HG03097 (cell line): ENCODE data around the gene COX7B2.

Experiments
- ATAC-seq: cut with Tn5 transposase; IDR thresholded peaks from one replicate; pipeline ENCODE4 v1.9.1; 2021; ENCODE audit not compliant: unreplicated experiment, low FRiP score

Gene COX7B2

GRCh38 chr4:46765465-46765864 lies 143.6 kb downstream of the COX7B2 start:
- ATAC-seq: no peak

- no peak for ATAC-seq
These were observed 179.0 kb downstream of the COX7B2 start for GRCh38 chr4:46730075-46730474.

- no peak for ATAC-seq
These were observed 189.0 kb downstream of the COX7B2 start for GRCh38 chr4:46720055-46720454.

GRCh38 chr4:46717950-46718349 lies 191.1 kb downstream of the COX7B2 start:
- no peak for ATAC-seq

- ATAC-seq: no peak
These were observed 193.6 kb downstream of the COX7B2 start for GRCh38 chr4:46715468-46715867.

GRCh38 chr4:46698891-46699290 lies 210.2 kb downstream of the COX7B2 start:
- ATAC-seq: no peak
